GM21381 (cell line): Measurements from ENCODE around the gene AOPEP.
A peak's percentile ranks its signal among the peaks of the same experiment; 100 is the strongest.

Source experiments
- ATAC-seq: cut with Tn5 transposase; IDR thresholded peaks from one replicate; pipeline ENCODE4 v1.9.1; 2021; ENCODE audit warnings: mild to moderate bottlenecking, moderate library complexity; ENCODE audit not compliant: unreplicated experiment

The AOPEP gene

GRCh38 chr9:95028853-95029219, 302.3 kb downstream of the AOPEP start:
- ATAC-seq: no peak

GRCh38 chr9:95029288-95029687, 302.8 kb downstream of the AOPEP start:
- ATAC-seq: no peak

GRCh38 chr9:95029720-95030119, 303.2 kb downstream of the AOPEP start:
- no peak for ATAC-seq

GRCh38 chr9:95030344-95030743, 303.8 kb downstream of the AOPEP start:
- no peak for ATAC-seq

- no peak for ATAC-seq
Measured at GRCh38 chr9:95030920-95031642, 304.6 kb downstream of the AOPEP start.

- no peak for ATAC-seq
Measured at GRCh38 chr9:95031711-95032461, 305.4 kb downstream of the AOPEP start.

- no peak for ATAC-seq
Measured at GRCh38 chr9:95032580-95033341, 306.3 kb downstream of the AOPEP start.

GRCh38 chr9:95035846-95036245, 309.3 kb downstream of the AOPEP start:
- no peak for ATAC-seq

GRCh38 chr9:95036676-95037075, 310.2 kb downstream of the AOPEP start:
- ATAC-seq: no peak

- ATAC-seq: no peak
Measured at GRCh38 chr9:95037789-95038521, 311.5 kb downstream of the AOPEP start.

- no peak for ATAC-seq
Measured at GRCh38 chr9:95038666-95039065, 312.2 kb downstream of the AOPEP start.

GRCh38 chr9:95040106-95040505, 313.6 kb downstream of the AOPEP start:
- no peak for ATAC-seq

- ATAC-seq: no peak
Measured at GRCh38 chr9:95043826-95044225, 317.3 kb downstream of the AOPEP start.

GRCh38 chr9:95044731-95045508, 318.4 kb downstream of the AOPEP start:
- no peak for ATAC-seq

GRCh38 chr9:95045751-95046150, 319.3 kb downstream of the AOPEP start:
- ATAC-seq: no peak

GRCh38 chr9:95047452-95048224, 321.1 kb downstream of the AOPEP start:
- no peak for ATAC-seq

GRCh38 chr9:95048225-95049087, 322.0 kb downstream of the AOPEP start:
- ATAC-seq: peak; percentile 69

GRCh38 chr9:95049761-95050160, 323.3 kb downstream of the AOPEP start:
- ATAC-seq: no peak
